A673 (cell line): ENCODE measurements around the gene MAX.

Experiments used
- EZH2 ChIP-seq: fragments of 200-600 bp; sonication (generic); IDR thresholded peaks from 2 replicates; pipeline ENCODE4 v1.6.1; 2017; ENCODE audit warnings: borderline replicate concordance, low read depth, mild to moderate bottlenecking, mixed read lengths, antibody characterized with exemption, low read length; ENCODE audit not compliant: poor library complexity, severe bottlenecking
- TF ChIP-seq, protein P1 (sequence below): fragments of 300-800, 200-600 bp; sonication (generic); conservative IDR thresholded peaks from 2 replicates; pipeline ENCODE4 v1.5.1; 2017; ENCODE audit warnings: low read depth, mild to moderate bottlenecking, antibody characterized with exemption, low read length, moderate library complexity, mixed read lengths

DNA sequence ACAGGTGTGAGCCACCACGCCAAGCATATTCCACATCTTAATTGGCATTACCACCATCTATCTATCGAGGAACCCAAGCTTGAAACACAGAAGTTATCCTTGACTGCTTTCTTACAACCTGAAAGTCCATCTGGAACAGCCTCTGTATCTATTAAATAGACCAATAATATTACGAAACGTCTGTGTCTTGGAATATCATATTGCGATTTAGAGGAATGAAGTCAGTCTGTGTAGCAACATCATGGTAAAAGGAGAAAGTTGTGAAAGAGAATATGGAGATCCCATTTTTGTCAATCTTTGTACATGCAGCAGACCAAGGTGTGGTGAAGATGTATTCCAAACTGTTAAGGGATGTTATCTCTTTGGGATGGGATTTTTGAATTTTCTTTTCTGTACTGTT, 25.8 kb upstream of the MAX start:
- TF ChIP-seq, protein P1, sequence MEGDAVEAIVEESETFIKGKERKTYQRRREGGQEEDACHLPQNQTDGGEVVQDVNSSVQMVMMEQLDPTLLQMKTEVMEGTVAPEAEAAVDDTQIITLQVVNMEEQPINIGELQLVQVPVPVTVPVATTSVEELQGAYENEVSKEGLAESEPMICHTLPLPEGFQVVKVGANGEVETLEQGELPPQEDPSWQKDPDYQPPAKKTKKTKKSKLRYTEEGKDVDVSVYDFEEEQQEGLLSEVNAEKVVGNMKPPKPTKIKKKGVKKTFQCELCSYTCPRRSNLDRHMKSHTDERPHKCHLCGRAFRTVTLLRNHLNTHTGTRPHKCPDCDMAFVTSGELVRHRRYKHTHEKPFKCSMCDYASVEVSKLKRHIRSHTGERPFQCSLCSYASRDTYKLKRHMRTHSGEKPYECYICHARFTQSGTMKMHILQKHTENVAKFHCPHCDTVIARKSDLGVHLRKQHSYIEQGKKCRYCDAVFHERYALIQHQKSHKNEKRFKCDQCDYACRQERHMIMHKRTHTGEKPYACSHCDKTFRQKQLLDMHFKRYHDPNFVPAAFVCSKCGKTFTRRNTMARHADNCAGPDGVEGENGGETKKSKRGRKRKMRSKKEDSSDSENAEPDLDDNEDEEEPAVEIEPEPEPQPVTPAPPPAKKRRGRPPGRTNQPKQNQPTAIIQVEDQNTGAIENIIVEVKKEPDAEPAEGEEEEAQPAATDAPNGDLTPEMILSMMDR, result no peak
- TF ChIP-seq EZH2, result no peak
